Measurements from ENCODE around the gene KIAA1191.

The KIAA1191 gene

DNA sequence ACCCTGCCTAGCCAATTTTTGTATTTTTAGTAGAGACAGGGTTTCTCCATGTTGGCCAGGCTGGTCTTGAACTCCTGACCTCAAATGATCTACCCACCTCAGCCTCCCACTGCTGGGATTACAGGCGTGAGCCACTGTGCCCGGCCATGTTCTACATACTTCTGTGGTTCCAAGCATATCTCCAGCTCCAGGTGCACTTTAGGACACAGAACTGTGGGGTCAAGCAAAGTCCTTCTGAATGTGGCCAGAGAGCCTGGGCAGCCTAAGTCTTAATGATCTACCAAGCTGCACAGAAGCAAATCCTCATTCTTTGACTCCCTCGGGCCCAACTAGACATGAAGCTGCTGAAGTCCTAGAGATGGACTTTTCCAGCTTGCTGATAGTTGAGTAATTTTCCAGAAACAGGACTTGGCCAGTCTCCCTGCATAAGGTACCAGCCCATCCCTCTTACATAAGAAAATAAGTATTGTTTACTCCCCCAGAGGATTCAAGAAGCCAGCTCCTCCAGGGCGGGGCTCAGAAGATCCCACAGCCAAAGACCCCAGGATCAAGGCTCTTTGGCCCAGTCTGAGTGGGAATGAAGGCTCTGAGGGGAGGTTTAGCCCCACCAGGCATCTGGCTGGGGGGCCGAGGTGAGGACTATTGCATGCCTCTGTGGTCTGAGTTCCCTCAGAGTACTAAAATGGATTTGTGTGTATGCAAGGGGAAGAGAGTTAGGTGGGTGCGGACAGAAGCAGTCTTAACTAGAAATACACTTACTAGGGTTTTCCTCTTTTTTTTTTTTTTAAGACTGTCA is 46.1 kb upstream of the KIAA1191 start:
- H3K27ac Mint-ChIP-seq, result peak overlapping the region in 2 of 3 experiments; percentile 33 to 61
- peaks cover 2% of the 10 kb centered on the region for H3K4me1 Mint-ChIP-seq
- peaks cover 13% of the 10 kb centered on the region for H3K36me3 Mint-ChIP-seq (ENCODE audit: low read depth)
- no peaks in the 10 kb centered on the region for H3K27me3 Mint-ChIP-seq (ENCODE audit: low read depth)
- TF ChIP-seq, protein P1, sequence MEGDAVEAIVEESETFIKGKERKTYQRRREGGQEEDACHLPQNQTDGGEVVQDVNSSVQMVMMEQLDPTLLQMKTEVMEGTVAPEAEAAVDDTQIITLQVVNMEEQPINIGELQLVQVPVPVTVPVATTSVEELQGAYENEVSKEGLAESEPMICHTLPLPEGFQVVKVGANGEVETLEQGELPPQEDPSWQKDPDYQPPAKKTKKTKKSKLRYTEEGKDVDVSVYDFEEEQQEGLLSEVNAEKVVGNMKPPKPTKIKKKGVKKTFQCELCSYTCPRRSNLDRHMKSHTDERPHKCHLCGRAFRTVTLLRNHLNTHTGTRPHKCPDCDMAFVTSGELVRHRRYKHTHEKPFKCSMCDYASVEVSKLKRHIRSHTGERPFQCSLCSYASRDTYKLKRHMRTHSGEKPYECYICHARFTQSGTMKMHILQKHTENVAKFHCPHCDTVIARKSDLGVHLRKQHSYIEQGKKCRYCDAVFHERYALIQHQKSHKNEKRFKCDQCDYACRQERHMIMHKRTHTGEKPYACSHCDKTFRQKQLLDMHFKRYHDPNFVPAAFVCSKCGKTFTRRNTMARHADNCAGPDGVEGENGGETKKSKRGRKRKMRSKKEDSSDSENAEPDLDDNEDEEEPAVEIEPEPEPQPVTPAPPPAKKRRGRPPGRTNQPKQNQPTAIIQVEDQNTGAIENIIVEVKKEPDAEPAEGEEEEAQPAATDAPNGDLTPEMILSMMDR (IDR thresholded peaks at IDR 0.05; ENCODE audit: unreplicated experiment in 3 of 3), result no peak
- no peak overlapping the region for H3K4me3 Mint-ChIP-seq
- H3K9me3 Mint-ChIP-seq, result no peaks in the 10 kb centered on the region

- Mint-ChIP-seq H3K27ac (no peak overlapping the region), H3K4me3 (no peak overlapping the region), H3K27me3 (ENCODE audit: low read depth) (no peaks in the 10 kb centered on the region), H3K36me3 (ENCODE audit: low read depth) (peaks cover 17% of the 10 kb centered on the region), H3K4me1 (peaks cover 7% of the 10 kb centered on the region), H3K9me3 (no peaks in the 10 kb centered on the region)
- TF ChIP-seq, protein P1 (IDR thresholded peaks at IDR 0.05; ENCODE audit: unreplicated experiment in 3 of 3), result no peak
Observed at GRCh38 chr5:176406436-176407052, 45.0 kb upstream of the KIAA1191 start.

DNA sequence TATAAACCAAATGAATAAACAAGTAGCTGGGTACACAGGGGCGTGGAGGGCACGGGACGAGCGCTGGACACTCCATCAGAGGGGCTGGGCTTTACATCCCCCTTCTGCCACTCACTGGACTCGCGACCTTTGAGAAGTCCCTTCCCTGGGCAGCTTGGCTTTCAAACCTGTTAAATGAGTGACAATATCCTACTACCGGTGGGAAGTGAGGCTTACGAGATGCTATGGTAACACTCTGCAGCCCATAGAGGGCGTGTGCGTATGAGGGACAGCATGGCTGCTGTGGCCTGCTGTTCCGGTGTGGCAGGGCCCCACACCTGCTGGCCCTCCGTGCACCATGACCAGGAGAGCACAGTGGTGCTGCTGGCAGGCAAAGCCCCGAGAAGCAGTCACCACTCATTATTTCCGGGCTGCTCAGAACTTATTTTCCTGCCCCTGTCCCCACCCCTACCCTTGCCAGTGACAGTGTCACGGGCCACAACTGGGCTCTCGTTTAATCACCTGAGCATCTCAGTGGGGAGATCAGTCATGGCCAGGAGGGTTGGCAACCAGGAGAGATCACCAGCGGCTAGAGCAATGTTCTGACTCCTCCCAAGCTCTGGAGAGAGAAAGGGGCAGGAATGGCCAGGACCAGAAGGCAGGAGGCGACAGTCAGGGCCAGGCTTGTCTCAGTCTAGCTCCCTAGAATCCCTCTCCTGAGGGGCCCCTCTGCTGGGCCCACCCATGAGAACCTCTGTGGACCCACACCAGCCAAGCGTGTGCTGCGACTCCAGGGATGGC is 44.3 kb upstream of the KIAA1191 start:
- peaks cover 17% of the 10 kb centered on the region for H3K36me3 Mint-ChIP-seq (ENCODE audit: low read depth)
- peaks cover 11% of the 10 kb centered on the region for H3K4me1 Mint-ChIP-seq
- H3K27me3 Mint-ChIP-seq (ENCODE audit: low read depth), result no peaks in the 10 kb centered on the region
- no peak overlapping the region for H3K4me3 Mint-ChIP-seq
- H3K9me3 Mint-ChIP-seq, result no peaks in the 10 kb centered on the region
- TF ChIP-seq, protein P1 (IDR thresholded peaks at IDR 0.05; ENCODE audit: unreplicated experiment in 3 of 3), result no peak
- no peak overlapping the region for H3K27ac Mint-ChIP-seq

GRCh38 chr5:176401281-176402205 is 40.0 kb upstream of the KIAA1191 start:
- Mint-ChIP-seq H3K27me3 (ENCODE audit: low read depth) (no peaks in the 10 kb centered on the region), H3K4me3 (no peak overlapping the region), H3K36me3 (ENCODE audit: low read depth) (peaks cover 6% of the 10 kb centered on the region), H3K9me3 (no peaks in the 10 kb centered on the region), H3K27ac (peak overlapping the region in 2 of 3 experiments; percentile 15 to 57), H3K4me1 (peaks cover 22% of the 10 kb centered on the region)
- TF ChIP-seq, protein P1 (IDR thresholded peaks at IDR 0.05; ENCODE audit: unreplicated experiment in 3 of 3), result no peak

DNA sequence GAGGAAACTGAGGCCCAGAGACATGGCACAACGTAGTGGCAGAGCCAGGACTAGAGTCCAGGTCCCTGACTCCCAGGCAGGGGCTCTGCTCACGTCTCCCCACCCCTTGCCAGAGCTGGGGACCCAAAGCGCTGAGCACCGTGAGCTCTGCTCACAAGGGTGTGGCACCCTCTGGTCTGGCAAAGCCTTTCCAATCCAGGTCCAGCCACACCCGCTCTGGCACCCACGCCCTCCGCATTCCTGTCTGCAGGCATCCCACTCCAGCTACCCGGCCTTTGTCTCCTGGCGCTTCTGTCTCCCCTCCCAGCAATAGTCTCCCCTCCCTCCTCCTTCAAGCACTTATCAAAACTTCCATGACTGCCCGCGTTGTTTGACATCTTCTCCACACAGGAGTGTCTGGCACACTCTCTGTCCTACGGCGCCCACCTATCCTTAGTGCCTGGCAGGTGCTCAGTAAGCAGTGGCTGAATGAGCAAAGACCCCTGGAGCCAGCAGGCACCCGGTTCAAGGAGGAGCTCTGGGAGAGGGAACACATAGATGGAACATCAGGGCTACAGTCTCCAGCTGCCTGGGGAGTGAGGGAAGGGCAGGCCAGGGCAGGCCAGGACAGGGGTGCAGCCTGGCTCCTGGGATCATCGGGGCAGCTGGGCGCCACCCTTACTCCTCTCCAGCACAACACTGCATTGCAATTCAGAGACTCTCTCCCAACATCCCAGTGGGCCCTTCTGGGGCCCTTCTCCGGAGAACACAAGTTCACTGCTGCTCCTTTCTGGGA is 39.0 kb upstream of the KIAA1191 start:
- peaks cover 6% of the 10 kb centered on the region for H3K36me3 Mint-ChIP-seq (ENCODE audit: low read depth)
- no peaks in the 10 kb centered on the region for H3K9me3 Mint-ChIP-seq
- no peak overlapping the region for H3K4me3 Mint-ChIP-seq
- H3K4me1 Mint-ChIP-seq, result peaks cover 28% of the 10 kb centered on the region
- H3K27me3 Mint-ChIP-seq (ENCODE audit: low read depth), result no peaks in the 10 kb centered on the region
- H3K27ac Mint-ChIP-seq, result peak overlapping the region in 2 of 3 experiments; percentile 29 to 57
- TF ChIP-seq, protein P1 (IDR thresholded peaks at IDR 0.05; ENCODE audit: unreplicated experiment in 3 of 3), result no peak

Measured in nephron (organoid).